ENCODE results near the gene CXCR6.

GRCh38 chr3:45905755-45906154, 37.5 kb upstream of the CXCR6 start:
- TF ChIP-seq EZH2 (optimal IDR thresholded peaks at IDR 0.05; ENCODE audit: low read depth, low read length) (no peak), CTCF (IDR thresholded peaks at IDR 0.05; ENCODE audit: low read length) (no peak), EZH2phosphoT487 (IDR thresholded peaks at IDR 0.05; ENCODE audit: low read length) (no peak)
